ENCODE data around the gene RSU1.
"Not testable (repeated sequence)": the region's sequence is repeated elsewhere in the genome, so short reads cannot be mapped to it uniquely, and the experiment has no call there.

The RSU1 gene

GRCh38 chr10:16789261-16789660 lies 28.0 kb downstream of the RSU1 start:
- FAIRE-seq (no peak), DNase-seq (ENCODE audit: extremely low spot score, insufficient read length, low read depth) (no peak)

GRCh38 chr10:16788778-16789177 lies 28.4 kb downstream of the RSU1 start:
- FAIRE-seq (no peak), DNase-seq (ENCODE audit: extremely low spot score, insufficient read length, low read depth) (no peak)

- DNase-seq (ENCODE audit: extremely low spot score, insufficient read length, low read depth) (no peak), FAIRE-seq (no peak)
Observed at GRCh38 chr10:16788125-16788524, 29.1 kb downstream of the RSU1 start.

GRCh38 chr10:16787361-16787791 lies 29.8 kb downstream of the RSU1 start:
- no peak for DNase-seq (ENCODE audit: extremely low spot score, insufficient read length, low read depth)
- FAIRE-seq, result peak; percentile 79

- DNase-seq (ENCODE audit: extremely low spot score, insufficient read length, low read depth), result no peak
- no peak for FAIRE-seq
Observed at GRCh38 chr10:16780338-16780880, 36.8 kb downstream of the RSU1 start.

GRCh38 chr10:16779384-16779915 lies 37.8 kb downstream of the RSU1 start:
- FAIRE-seq (peak; percentile 81), DNase-seq (ENCODE audit: extremely low spot score, insufficient read length, low read depth) (no peak)

- FAIRE-seq, result peak; percentile 84
- DNase-seq (ENCODE audit: extremely low spot score, insufficient read length, low read depth), result peak; percentile 29
Observed at GRCh38 chr10:16777473-16778370, 39.5 kb downstream of the RSU1 start.

- no peak for DNase-seq (ENCODE audit: extremely low spot score, insufficient read length, low read depth)
- FAIRE-seq, result no peak
Observed at GRCh38 chr10:16776896-16777295, 40.3 kb downstream of the RSU1 start.

GRCh38 chr10:16773334-16773733 lies 43.9 kb downstream of the RSU1 start:
- no peak for FAIRE-seq
- DNase-seq (ENCODE audit: extremely low spot score, insufficient read length, low read depth), result no peak

- no peak for FAIRE-seq
- DNase-seq (ENCODE audit: extremely low spot score, insufficient read length, low read depth), result no peak
Observed at GRCh38 chr10:16770670-16771069, 46.6 kb downstream of the RSU1 start.

GRCh38 chr10:16770141-16770540 lies 47.1 kb downstream of the RSU1 start:
- FAIRE-seq, result no peak

GRCh38 chr10:16769331-16769730 lies 47.9 kb downstream of the RSU1 start:
- DNase-seq (ENCODE audit: extremely low spot score, insufficient read length, low read depth) (no peak), FAIRE-seq (no peak)

More at GRCh38 chr10:16770141-16770540, 47.1 kb downstream of the RSU1 start:
- DNase-seq (ENCODE audit: extremely low spot score, insufficient read length, low read depth), result no peak

GRCh38 chr10:16768702-16769101 lies 48.5 kb downstream of the RSU1 start:
- DNase-seq (ENCODE audit: extremely low spot score, insufficient read length, low read depth), result no peak
- no peak for FAIRE-seq

GRCh38 chr10:16765509-16766375 lies 51.5 kb downstream of the RSU1 start:
- DNase-seq (ENCODE audit: extremely low spot score, insufficient read length, low read depth), result no peak
- FAIRE-seq, result peak; percentile 24

- FAIRE-seq, result no peak
- DNase-seq (ENCODE audit: extremely low spot score, insufficient read length, low read depth), result no peak
Observed at GRCh38 chr10:16761300-16761699, 55.9 kb downstream of the RSU1 start.

- FAIRE-seq, result peak; percentile 12
- no peak for DNase-seq (ENCODE audit: extremely low spot score, insufficient read length, low read depth)
Observed at GRCh38 chr10:16756561-16757221, 60.5 kb downstream of the RSU1 start.

GRCh38 chr10:16754765-16755164 lies 62.5 kb downstream of the RSU1 start:
- DNase-seq (ENCODE audit: extremely low spot score, insufficient read length, low read depth), result no peak
- no peak for FAIRE-seq

GRCh38 chr10:16752849-16753248 lies 64.4 kb downstream of the RSU1 start:
- not testable (repeated sequence) for FAIRE-seq; DNase-seq (ENCODE audit: extremely low spot score, insufficient read length, low read depth)

GRCh38 chr10:16752099-16752498 lies 65.1 kb downstream of the RSU1 start:
- no peak for FAIRE-seq
- no peak for DNase-seq (ENCODE audit: extremely low spot score, insufficient read length, low read depth)

GRCh38 chr10:16751244-16751643 lies 66.0 kb downstream of the RSU1 start:
- no peak for DNase-seq (ENCODE audit: extremely low spot score, insufficient read length, low read depth)
- no peak for FAIRE-seq
